DOHH2 (cell line): ENCODE results near the gene ADAMTS18.
A peak's percentile ranks its signal among the peaks of the same experiment; 100 is the strongest.

Experiments
- H3F3A ChIP-seq: fragments of 200-600 bp; sonication (generic), shearing (Covaris generic); 2 replicates; pipeline ENCODE4 v1.6.0; 2016; ENCODE audit warnings: antibody characterized with exemption, mild to moderate bottlenecking; ENCODE audit not compliant: control insufficient read depth, insufficient read depth
- H3K27ac ChIP-seq: fragments of 200-600 bp; sonication (generic); 2 replicates; pipeline ENCODE4 v1.5.1; 2014; ENCODE audit warnings: low read depth, mild to moderate bottlenecking, low read length, moderate library complexity
- H3K27me3 ChIP-seq: fragments of 200-600 bp; sonication (generic); 2 replicates; pipeline ENCODE4 v1.6.1; 2014; ENCODE audit warnings: mild to moderate bottlenecking, low read length, mixed read lengths; ENCODE audit not compliant: control insufficient read depth
- H3K36me3 ChIP-seq: fragments of 200-600 bp; sonication (generic); 2 replicates; pipeline ENCODE4 v1.6.1; 2014; ENCODE audit warnings: mild to moderate bottlenecking, low read length, moderate library complexity, mixed read lengths; ENCODE audit not compliant: control insufficient read depth
- H3K4me1 ChIP-seq: fragments of 200-600 bp; sonication (generic); 2 replicates; pipeline ENCODE4 v1.6.1; 2014; ENCODE audit warnings: mild to moderate bottlenecking, low read length, mixed read lengths; ENCODE audit not compliant: control insufficient read depth
- H3K4me2 ChIP-seq: fragments of 200-600 bp; sonication (generic); 2 replicates; pipeline ENCODE4 v1.6.0; 2014; ENCODE audit warnings: mild to moderate bottlenecking, low read length, moderate library complexity
- H3K4me3 ChIP-seq: fragments of 200-600 bp; sonication (generic); 2 replicates; pipeline ENCODE4 v1.5.1; 2014; ENCODE audit warnings: mild to moderate bottlenecking, low read length, mixed read lengths
- H3K79me2 ChIP-seq: fragments of 200-600 bp; sonication (generic); 2 replicates; pipeline ENCODE4 v1.6.1; 2014; ENCODE audit warnings: mild to moderate bottlenecking, low read length, mixed read lengths; ENCODE audit not compliant: control insufficient read depth
- H3K9me2 ChIP-seq: fragments of 200-600 bp; sonication (generic); replicated peaks from 2 replicates; pipeline ENCODE4 v1.6.1; 2014; ENCODE audit warnings: mild to moderate bottlenecking, low read length, mixed read lengths; ENCODE audit not compliant: control insufficient read depth
- H3K9me3 ChIP-seq: fragments of 200-600 bp; sonication (generic); 2 replicates; pipeline ENCODE4 v1.6.1; 2014; ENCODE audit warnings: antibody characterized with exemption, low read length, mixed read lengths; ENCODE audit not compliant: control insufficient read depth, insufficient read depth
- H4K20me1 ChIP-seq: fragments of 200-600 bp; sonication (generic); 2 replicates; pipeline ENCODE4 v1.6.0; 2014; ENCODE audit warnings: low read depth, mild to moderate bottlenecking, antibody characterized with exemption, low read length, moderate library complexity; ENCODE audit not compliant: control insufficient read depth, insufficient read depth
- CTCF ChIP-seq: fragments of 200-600 bp; sonication (generic); IDR thresholded peaks from one replicate; pipeline ENCODE4 v1.5.1; 2014; ENCODE audit warnings: antibody characterized with exemption, mild to moderate bottlenecking, low read depth, low read length; ENCODE audit not compliant: poor library complexity, severe bottlenecking
- EZH2phosphoT487 ChIP-seq: fragments of 200-600 bp; sonication (generic); IDR thresholded peaks from 2 replicates; pipeline ENCODE4 v1.6.1; 2017; ENCODE audit warnings: borderline replicate concordance, mild to moderate bottlenecking, antibody characterized with exemption, low read length, moderate library complexity, mixed read lengths

The ADAMTS18 gene

GRCh38 chr16:77410449-77410848 lies 24.4 kb downstream of the ADAMTS18 start:
- H3K9me3 ChIP-seq: no peaks in the 10 kb centered on the region
- no peak overlapping the region for H3K27ac ChIP-seq
- H3K9me2 ChIP-seq: no peaks in the 10 kb centered on the region
- no peaks in the 10 kb centered on the region for H3K79me2 ChIP-seq
- H4K20me1 ChIP-seq: no peaks in the 10 kb centered on the region
- no peaks in the 10 kb centered on the region for H3F3A ChIP-seq
- H3K4me2 ChIP-seq: no peak overlapping the region
- no peaks in the 10 kb centered on the region for H3K4me1 ChIP-seq
- no peaks in the 10 kb centered on the region for H3K36me3 ChIP-seq
- H3K4me3 ChIP-seq: no peak overlapping the region
- H3K27me3 ChIP-seq: no peaks in the 10 kb centered on the region
- TF ChIP-seq EZH2phosphoT487 (no peak), CTCF (no peak)

GRCh38 chr16:77409311-77409710 lies 25.5 kb downstream of the ADAMTS18 start:
- no peaks in the 10 kb centered on the region for H3K4me1 ChIP-seq
- H3K79me2 ChIP-seq: no peaks in the 10 kb centered on the region
- TF ChIP-seq EZH2phosphoT487 (no peak), CTCF (no peak)
- no peaks in the 10 kb centered on the region for H3K27me3 ChIP-seq
- H3K36me3 ChIP-seq: no peaks in the 10 kb centered on the region
- H3K27ac ChIP-seq: no peak overlapping the region
- no peak overlapping the region for H3K4me3 ChIP-seq
- no peaks in the 10 kb centered on the region for H3F3A ChIP-seq
- no peaks in the 10 kb centered on the region for H4K20me1 ChIP-seq
- no peak overlapping the region for H3K4me2 ChIP-seq
- H3K9me2 ChIP-seq: no peaks in the 10 kb centered on the region
- H3K9me3 ChIP-seq: no peaks in the 10 kb centered on the region

GRCh38 chr16:77408607-77409006 lies 26.2 kb downstream of the ADAMTS18 start:
- H3K4me2 ChIP-seq: no peak overlapping the region
- H3F3A ChIP-seq: no peaks in the 10 kb centered on the region
- TF ChIP-seq EZH2phosphoT487: no peak
- TF ChIP-seq CTCF: no peak
- no peaks in the 10 kb centered on the region for H3K27me3 ChIP-seq
- H3K4me1 ChIP-seq: no peaks in the 10 kb centered on the region
- H3K79me2 ChIP-seq: no peaks in the 10 kb centered on the region
- no peak overlapping the region for H3K27ac ChIP-seq
- no peaks in the 10 kb centered on the region for H3K36me3 ChIP-seq
- H3K9me2 ChIP-seq: no peaks in the 10 kb centered on the region
- H4K20me1 ChIP-seq: no peaks in the 10 kb centered on the region
- no peaks in the 10 kb centered on the region for H3K9me3 ChIP-seq
- H3K4me3 ChIP-seq: no peak overlapping the region

- H3K27ac ChIP-seq: no peak overlapping the region
- H3K36me3 ChIP-seq: no peaks in the 10 kb centered on the region
- H3K9me2 ChIP-seq: no peaks in the 10 kb centered on the region
- no peaks in the 10 kb centered on the region for H3K27me3 ChIP-seq
- no peaks in the 10 kb centered on the region for H3K9me3 ChIP-seq
- no peaks in the 10 kb centered on the region for H4K20me1 ChIP-seq
- H3K4me3 ChIP-seq: no peak overlapping the region
- H3K79me2 ChIP-seq: no peaks in the 10 kb centered on the region
- no peaks in the 10 kb centered on the region for H3K4me1 ChIP-seq
- H3F3A ChIP-seq: no peaks in the 10 kb centered on the region
- H3K4me2 ChIP-seq: no peak overlapping the region
- peak; percentile 42 for TF ChIP-seq CTCF
- TF ChIP-seq EZH2phosphoT487: no peak
Observed at GRCh38 chr16:77406680-77407079, 28.2 kb downstream of the ADAMTS18 start.
